ENCODE results near the gene PDE6C. TPM values are rescaled to one million over a fixed set of nuclear protein-coding genes. Genes with fewer than 3 reads are reported as not detected.

PDE6C gene
- total and polyA plus RNA-seq, 12 donors: not detected

DNA sequence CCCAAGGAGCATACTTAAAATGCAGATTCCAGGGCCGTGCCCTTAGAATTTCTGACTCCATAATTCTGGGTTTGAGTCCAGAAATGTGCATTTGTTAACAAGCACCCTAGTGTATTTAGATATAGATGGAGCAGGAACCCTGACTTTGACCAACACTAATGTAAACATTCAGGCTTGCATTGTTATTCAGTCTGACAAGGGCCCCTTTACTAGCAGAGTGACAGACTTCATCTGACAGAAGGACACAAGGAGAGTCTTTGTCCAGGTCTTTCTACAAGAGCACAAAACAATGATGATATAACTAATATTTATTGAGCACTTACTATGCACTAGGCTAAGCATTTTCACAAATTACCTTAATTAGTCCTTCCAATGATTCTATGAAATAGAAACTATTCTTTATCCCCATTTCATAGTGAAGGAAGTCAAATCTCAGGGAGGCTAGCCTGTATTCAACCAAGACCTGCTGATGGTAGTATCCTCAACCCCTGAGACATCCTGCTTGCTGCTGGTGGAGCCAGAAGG is 15.2 kb upstream of the PDE6C start:
- intact Hi-C loops (cut with DNase I): no loop called here
- no peaks in the 10 kb centered on the region for H3K36me3 ChIP-seq (replicated peaks in 1 of 2)
- no peak overlapping the region for H3K27ac ChIP-seq
- no peak overlapping the region for H3K4me3 ChIP-seq
- no peaks in the 10 kb centered on the region for H3K9me3 ChIP-seq (replicated peaks in 1 of 3)
- H3K4me1 ChIP-seq (replicated peaks in 1 of 2): peaks cover 5% of the 10 kb centered on the region in 2 donors
- 89 to 100% (median 98%) methylated on average over 1 of the region's 1 CpG for WGBS, 4 donors
- peaks cover 12% of the 10 kb centered on the region for H3K27me3 ChIP-seq
- TF ChIP-seq POLR2A (IDR thresholded peaks at IDR 0.05): no peak
- DNase-seq: no peak

- H3K4me1 ChIP-seq (replicated peaks in 1 of 2): peaks cover 5% of the 10 kb centered on the region in 2 donors
- no peak overlapping the region for H3K4me3 ChIP-seq
- intact Hi-C loops (cut with DNase I): no loop called here
- H3K27me3 ChIP-seq: peaks cover 22% of the 10 kb centered on the region
- no peak for DNase-seq
- no peaks in the 10 kb centered on the region for H3K36me3 ChIP-seq (replicated peaks in 1 of 2)
- H3K27ac ChIP-seq: no peak overlapping the region
- TF ChIP-seq POLR2A (IDR thresholded peaks at IDR 0.05) (no peak), CTCF (IDR thresholded peaks at IDR 0.05) (no peak)
- H3K9me3 ChIP-seq (replicated peaks in 1 of 3): no peaks in the 10 kb centered on the region
- WGBS, 4 donors: 78 to 90% (median 86%) methylated on average over 5 of the region's 5 CpGs
Observed at GRCh38 chr10:93598157-93598556, 14.2 kb upstream of the PDE6C start.

- no peak overlapping the region for H3K4me3 ChIP-seq
- no peaks in the 10 kb centered on the region for H3K9me3 ChIP-seq (replicated peaks in 1 of 3)
- intact Hi-C loops (cut with DNase I): no loop called here
- TF ChIP-seq POLR2A (IDR thresholded peaks at IDR 0.05) (no peak), CTCF (IDR thresholded peaks at IDR 0.05) (no peak)
- H3K27ac ChIP-seq: no peak overlapping the region
- no peaks in the 10 kb centered on the region for H3K36me3 ChIP-seq (replicated peaks in 1 of 2)
- DNase-seq: no peak
- peaks cover 5% of the 10 kb centered on the region in 2 donors for H3K4me1 ChIP-seq (replicated peaks in 1 of 2)
- peaks cover 32% of the 10 kb centered on the region for H3K27me3 ChIP-seq
- 33 to 69% (median 55%) methylated on average over 1 of the region's 1 CpG for WGBS, 4 donors
Observed at GRCh38 chr10:93599335-93599734, 13.0 kb upstream of the PDE6C start.

GRCh38 chr10:93599778-93600177 is 12.6 kb upstream of the PDE6C start:
- Histone ChIP-seq H3K4me1 (replicated peaks in 1 of 2) (peaks cover 5% of the 10 kb centered on the region in 2 donors), H3K4me3 (no peak overlapping the region), H3K27ac (no peak overlapping the region), H3K9me3 (replicated peaks in 1 of 3) (no peaks in the 10 kb centered on the region), H3K36me3 (replicated peaks in 1 of 2) (no peaks in the 10 kb centered on the region), H3K27me3 (peaks cover 36% of the 10 kb centered on the region)
- no peak for TF ChIP-seq CTCF (IDR thresholded peaks at IDR 0.05)
- DNase-seq: no peak
- intact Hi-C loops (cut with DNase I): no loop called here
- WGBS, 4 donors: 59 to 85% (median 81%) methylated on average over 4 of the region's 4 CpGs

GRCh38 chr10:93600446-93601145 is 11.7 kb upstream of the PDE6C start:
- Histone ChIP-seq H3K4me1 (replicated peaks in 1 of 2) (peaks cover 5% of the 10 kb centered on the region in 2 donors), H3K36me3 (replicated peaks in 1 of 2) (no peaks in the 10 kb centered on the region), H3K4me3 (peak overlapping the region in 1 of 4 donors; percentile 47), H3K9me3 (replicated peaks in 1 of 3) (no peaks in the 10 kb centered on the region), H3K27me3 (peaks cover 37% of the 10 kb centered on the region), H3K27ac (no peak overlapping the region)
- intact Hi-C loops (cut with DNase I): no loop called here
- TF ChIP-seq CTCF (IDR thresholded peaks at IDR 0.05) (no peak), POLR2A (IDR thresholded peaks at IDR 0.05) (no peak)
- 8 to 23% (median 15%) methylated on average over 14 to 60 of the region's 60 CpGs for WGBS, 4 donors
- peak in 1 of 7 donors; percentile 9 for DNase-seq

All from adrenal gland (tissue), 12 donors.